Spleen (tissue), 7 donors: ENCODE results near the gene STRADB.

Experiments used
- CTCF ChIP-seq, 11 experiments: fragments of 200-600 bp in 7 of 11; fragments of 450-650 bp in 4 of 11; sonication (generic) in 4 of 11; IDR thresholded peaks in 8 of 11; conservative IDR thresholded peaks in 3 of 11; 1 replicate in 7 of 11; 2 replicates in 4 of 11; pipeline versions ENCODE4 v1.4.0 to v1.8.0; 2016 to 2021; ENCODE audit warnings: antibody characterized with exemption in 11 of 11, inconsistent platforms in 4 of 11, mild to moderate bottlenecking in 1 of 11
- POLR2A ChIP-seq, 3 donors: fragments of 450-650 bp; IDR thresholded peaks; one replicate each; pipeline ENCODE4 v1.5.1; 2017; ENCODE audit warnings: antibody characterized with exemption in 3 of 3, mild to moderate bottlenecking in 1 of 3
- POLR2AphosphoS5 ChIP-seq, 3 donors: sonication (generic); formaldehyde crosslinking; IDR thresholded peaks; one replicate each; pipeline ENCODE4 v1.5.1; 2017; ENCODE audit warnings: antibody characterized with exemption in 3 of 3
- donor health status: DM: no; HTN: no; CAD: no; lungs with moderate emphysema.
- donor health status: DM: no; HTN: no; CAD: no.
- donor health status: DM: no; HTN: no; CAD: no.

GRCh38 chr2:201464547-201464946 is 13.0 kb downstream of the STRADB start:
- TF ChIP-seq POLR2A (IDR thresholded peaks at IDR 0.05) (no peak), CTCF (IDR thresholded peaks at IDR 0.05 in 8 of 11, conservative IDR thresholded peaks at IDR 0.05 in 3 of 11) (no peak), POLR2AphosphoS5 (IDR thresholded peaks at IDR 0.05) (no peak)
